ENCODE data around the gene EDIL3.
A peak's percentile ranks its signal among the peaks of the same experiment; 100 is the strongest.

EDIL3 gene

GRCh38 chr5:84091127-84091799 lies 293.4 kb downstream of the EDIL3 start:
- no peak for TF ChIP-seq CTCF (IDR thresholded peaks at IDR 0.05; ENCODE audit: insufficient read depth, low read length, poor library complexity, severe bottlenecking)
- Histone ChIP-seq H3K4me3 (replicated peaks; ENCODE audit: low read depth, low read length) (no peak overlapping the region), H3K36me3 (ENCODE audit: control insufficient read depth, insufficient read depth, low read length) (no peaks in the 10 kb centered on the region), H3K27me3 (replicated peaks; ENCODE audit: control insufficient read depth, insufficient read depth, low read length) (no peaks in the 10 kb centered on the region)
- no peak for DNase-seq (ENCODE audit: extremely low read depth, insufficient read length)

- Histone ChIP-seq H3K36me3 (ENCODE audit: control insufficient read depth, insufficient read depth, low read length) (no peaks in the 10 kb centered on the region), H3K4me3 (replicated peaks; ENCODE audit: low read depth, low read length) (no peak overlapping the region), H3K27me3 (replicated peaks; ENCODE audit: control insufficient read depth, insufficient read depth, low read length) (no peaks in the 10 kb centered on the region)
- TF ChIP-seq CTCF (IDR thresholded peaks at IDR 0.05; ENCODE audit: insufficient read depth, low read length, poor library complexity, severe bottlenecking), result peak; percentile 19
- no peak for DNase-seq (ENCODE audit: extremely low read depth, insufficient read length)
These were observed 295.7 kb downstream of the EDIL3 start for GRCh38 chr5:84088996-84089395.

GRCh38 chr5:84086511-84086910 lies 298.2 kb downstream of the EDIL3 start:
- Histone ChIP-seq H3K27me3 (replicated peaks; ENCODE audit: control insufficient read depth, insufficient read depth, low read length) (no peaks in the 10 kb centered on the region), H3K36me3 (ENCODE audit: control insufficient read depth, insufficient read depth, low read length) (no peaks in the 10 kb centered on the region), H3K4me3 (replicated peaks; ENCODE audit: low read depth, low read length) (no peak overlapping the region)
- TF ChIP-seq CTCF (IDR thresholded peaks at IDR 0.05; ENCODE audit: insufficient read depth, low read length, poor library complexity, severe bottlenecking), result no peak
- DNase-seq (ENCODE audit: extremely low read depth, insufficient read length), result no peak

GRCh38 chr5:84085387-84086041 lies 299.2 kb downstream of the EDIL3 start:
- H3K4me3 ChIP-seq (replicated peaks; ENCODE audit: low read depth, low read length), result no peak overlapping the region
- H3K27me3 ChIP-seq (replicated peaks; ENCODE audit: control insufficient read depth, insufficient read depth, low read length), result no peaks in the 10 kb centered on the region
- TF ChIP-seq CTCF (IDR thresholded peaks at IDR 0.05; ENCODE audit: insufficient read depth, low read length, poor library complexity, severe bottlenecking), result no peak
- DNase-seq (ENCODE audit: extremely low read depth, insufficient read length), result no peak
- H3K36me3 ChIP-seq (ENCODE audit: control insufficient read depth, insufficient read depth, low read length), result no peaks in the 10 kb centered on the region

GRCh38 chr5:84080908-84081307 lies 303.8 kb downstream of the EDIL3 start:
- H3K4me3 ChIP-seq (replicated peaks; ENCODE audit: low read depth, low read length), result no peak overlapping the region
- H3K27me3 ChIP-seq (replicated peaks; ENCODE audit: control insufficient read depth, insufficient read depth, low read length), result no peaks in the 10 kb centered on the region
- no peak for TF ChIP-seq CTCF (IDR thresholded peaks at IDR 0.05; ENCODE audit: insufficient read depth, low read length, poor library complexity, severe bottlenecking)
- no peak for DNase-seq (ENCODE audit: extremely low read depth, insufficient read length)
- no peaks in the 10 kb centered on the region for H3K36me3 ChIP-seq (ENCODE audit: control insufficient read depth, insufficient read depth, low read length)

All from GM06990 (cell line).